T-cell (primary cell): ENCODE results near the gene MAP3K2. TPM values are rescaled to one million over a fixed set of nuclear protein-coding genes. Genes with fewer than 3 reads are reported as not detected.

Experiments used
- ATAC-seq, 4 experiments: fragments of 200-7000 bp in 3 of 4; fragments of 150-1000 bp in 1 of 4; cut with Tn5 transposase; replicated peaks in 1 of 4; 1 replicate in 3 of 4; 2 replicates in 1 of 4; pipeline ENCODE4 v1.10.0; 2021; ENCODE audit warnings: moderate library complexity in 3 of 4, mild to moderate bottlenecking in 2 of 4, moderate number of reproducible peaks in 1 of 4
- CTCF ChIA-PET, 2 donors: fragments of 300-600 bp; sonication (Branson Sonifier 250); formaldehyde crosslinking; loops; one replicate each; lab custom pipeline; 2022; ENCODE audit warnings: antibody characterized with exemption in 2 of 2; lab: Charles Lee
- POLR2A ChIA-PET, 2 donors: fragments of 300-600 bp; sonication (Branson Sonifier 250); formaldehyde crosslinking; loops; one replicate each; lab custom pipeline; 2022; ENCODE audit warnings: antibody characterized with exemption in 2 of 2; lab: Charles Lee
- DNase-seq, 35 experiments: peaks; one replicate each; pipeline versions ENCODE4 v3.0.0 to v3.0.0-alpha.2; 2013 to 2023
- H3K27ac ChIP-seq: one replicate; pipeline ENCODE4 v1.5.1; 2013; ENCODE audit warnings: low read length
- H3K27me3 ChIP-seq, 2 experiments: replicated peaks in 1 of 2; 1 replicate in 1 of 2; 2 replicates in 1 of 2; pipeline versions ENCODE4 v1.6.1 to v1.7.0; 2013; ENCODE audit warnings: low read length in 1 of 2, mixed read lengths in 1 of 2; ENCODE audit not compliant: control insufficient read depth in 2 of 2, insufficient read depth in 2 of 2; ENCODE audit errors: extremely low read depth in 1 of 2
- H3K36me3 ChIP-seq, 2 donors: 1 replicate in 1 of 2; 2 replicates in 1 of 2; pipeline versions ENCODE4 v1.6.1 to v1.7.0; 2013; ENCODE audit warnings: low read length in 1 of 2; ENCODE audit not compliant: control insufficient read depth in 2 of 2, insufficient read depth in 1 of 2; ENCODE audit errors: extremely low read depth in 1 of 2
- H3K4me1 ChIP-seq, 2 experiments: 1 replicate in 1 of 2; 2 replicates in 1 of 2; pipeline versions ENCODE4 v1.6.1 to v1.7.0; 2013; ENCODE audit warnings: low read length in 2 of 2, mixed read lengths in 1 of 2; ENCODE audit not compliant: insufficient read depth in 2 of 2, control insufficient read depth in 1 of 2; ENCODE audit errors: extremely low read depth in 1 of 2
- H3K4me3 ChIP-seq, 2 donors: 1 replicate in 1 of 2; 2 replicates in 1 of 2; pipeline versions ENCODE4 v1.5.1 to v1.7.0; 2013; ENCODE audit warnings: mild to moderate bottlenecking in 2 of 2, low read length in 1 of 2, moderate library complexity in 1 of 2; ENCODE audit not compliant: control insufficient read depth in 1 of 2; ENCODE audit errors: extremely low read depth in 1 of 2
- H3K9me3 ChIP-seq: 2 replicates; pipeline ENCODE4 v1.7.0; 2013
- H3K27ac Mint-ChIP-seq, 2 donors: one replicate each; pipeline ENCODE4 v1.8.0; 2020 to 2021; ENCODE audit warnings: mild to moderate bottlenecking in 2 of 2, mixed read lengths in 2 of 2
- H3K27me3 Mint-ChIP-seq, 2 donors: one replicate each; pipeline ENCODE4 v1.8.0; 2021 to 2022; ENCODE audit warnings: mixed read lengths in 2 of 2
- H3K36me3 Mint-ChIP-seq: one replicate; pipeline ENCODE4 v1.8.0; 2021; ENCODE audit warnings: mixed read lengths
- H3K4me1 Mint-ChIP-seq, 3 donors: one replicate each; pipeline ENCODE4 v1.8.0; 2020 to 2022; ENCODE audit warnings: mixed read lengths in 3 of 3, mild to moderate bottlenecking in 1 of 3
- H3K4me3 Mint-ChIP-seq, 3 donors: one replicate each; pipeline ENCODE4 v1.8.0; 2020 to 2022; ENCODE audit warnings: mild to moderate bottlenecking in 3 of 3, mixed read lengths in 3 of 3, moderate library complexity in 3 of 3
- H3K9me3 Mint-ChIP-seq, 3 donors: one replicate each; pipeline ENCODE4 v1.8.0; 2020 to 2022; ENCODE audit warnings: mixed read lengths in 3 of 3
- WGBS: methylation state at CpG from one replicate; pipeline ENCODE4 v1.1.5; 2013; ENCODE audit warnings: missing lambda C conversion rate; ENCODE audit not compliant: insufficient coverage; 5-methylcytosine and 5-hydroxymethylcytosine counted together
- total RNA-seq, 35 experiments: library from RNA in 6 of 35; stranded (reverse) in 6 of 35; fragments of 120-200 nt in 1 of 35; gene quantifications; one replicate each; pipeline versions ENCODE4 v1.2.1 to v1.2.4 and lab custom pipeline; 2013 to 2026

Gene MAP3K2
- total RNA-seq, 5 donors from 2014 or later (not counting 1 experiment from before 2014, with no cell fraction given) = 81.6 to 89.1 (median 83.2) TPM

DNA sequence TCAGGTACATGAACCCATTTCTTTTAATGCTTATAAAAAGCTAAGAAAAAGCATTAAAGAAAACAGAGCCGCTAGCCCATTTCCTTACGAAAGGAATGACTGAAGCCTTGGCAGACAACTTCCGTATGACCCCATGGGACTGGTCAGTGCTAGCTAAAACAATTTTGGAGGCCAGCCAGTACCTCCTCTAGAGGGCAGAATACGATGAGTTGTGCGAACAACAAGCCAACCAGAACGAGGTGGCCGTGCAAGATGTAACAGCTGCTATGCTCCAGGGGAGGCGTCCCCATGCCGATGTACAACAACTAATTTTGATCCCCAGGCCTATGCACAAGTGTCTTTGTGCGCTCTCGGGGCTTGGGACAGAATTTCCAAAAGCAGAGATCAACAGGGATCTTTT lies 16.7 kb downstream of the MAP3K2 start:
- peaks cover 0 to 8% of the 10 kb centered on the region in 2 experiments for H3K4me1 ChIP-seq
- peaks cover 2% of the 10 kb centered on the region for H3K9me3 ChIP-seq
- peaks cover 0 to 5% of the 10 kb centered on the region in 2 donors for H3K36me3 ChIP-seq
- WGBS = 97% methylated on average over 7 of the region's 11 CpGs
- Mint-ChIP-seq H3K27me3 (no peaks in the 10 kb centered on the region), H3K4me3 (no peak overlapping the region), H3K9me3 (peaks cover 20 to 33% (median 24%) of the 10 kb centered on the region in 3 donors), H3K4me1 (peaks cover 48 to 61% (median 54%) of the 10 kb centered on the region in 3 donors), H3K27ac (no peak overlapping the region), H3K36me3 (peaks cover 50% of the 10 kb centered on the region)
- POLR2A ChIA-PET = no interaction called here
- no peak overlapping the region for H3K4me3 ChIP-seq
- H3K27me3 ChIP-seq = no peaks in the 10 kb centered on the region
- CTCF ChIA-PET = no interaction called here
- ATAC-seq = no peak
- no peak overlapping the region for H3K27ac ChIP-seq
- DNase-seq = no peak

DNA sequence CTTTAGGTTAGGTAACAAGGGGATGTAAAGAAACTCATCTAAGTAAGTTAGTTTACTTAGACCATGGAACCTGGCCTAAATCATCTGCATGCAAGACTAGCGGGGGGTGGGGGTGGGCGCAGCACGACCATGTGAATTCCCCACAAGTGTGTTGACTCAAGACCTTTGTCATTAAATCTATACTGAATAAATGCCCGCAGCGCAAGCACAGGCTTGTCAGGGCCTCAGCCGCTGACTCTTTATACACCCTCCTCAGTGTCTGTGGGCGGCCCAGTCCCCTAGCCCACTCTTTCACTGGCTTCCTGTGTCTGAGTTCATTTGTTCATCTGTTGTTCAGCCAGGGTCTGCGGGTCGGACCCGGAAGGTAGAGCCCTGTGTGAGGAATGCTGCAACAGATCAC lies 17.8 kb downstream of the MAP3K2 start:
- Mint-ChIP-seq H3K9me3 (peaks cover 15 to 28% (median 24%) of the 10 kb centered on the region in 3 donors), H3K4me3 (peak overlapping the region in 1 of 3 donors; percentile 16), H3K27ac (no peak overlapping the region), H3K36me3 (peaks cover 44% of the 10 kb centered on the region), H3K27me3 (no peaks in the 10 kb centered on the region), H3K4me1 (peaks cover 58 to 68% (median 60%) of the 10 kb centered on the region in 3 donors)
- ChIA-PET POLR2A (no interaction called here), CTCF (no interaction called here)
- DNase-seq (no peak), ATAC-seq (no peak)
- Histone ChIP-seq H3K4me3 (no peak overlapping the region), H3K27ac (no peak overlapping the region), H3K27me3 (no peaks in the 10 kb centered on the region), H3K4me1 (peaks cover 2 to 12% of the 10 kb centered on the region in 2 experiments), H3K36me3 (peaks cover 0 to 5% of the 10 kb centered on the region in 2 donors), H3K9me3 (peaks cover 2% of the 10 kb centered on the region)
- WGBS = 100% methylated on average over 3 of the region's 10 CpGs

- peak overlapping the region in 1 of 2 donors; percentile 75 for H3K27ac Mint-ChIP-seq
- Histone ChIP-seq H3K4me3 (no peak overlapping the region), H3K27ac (no peak overlapping the region), H3K9me3 (no peaks in the 10 kb centered on the region), H3K27me3 (no peaks in the 10 kb centered on the region), H3K36me3 (no peaks in the 10 kb centered on the region), H3K4me1 (peaks cover 4 to 15% of the 10 kb centered on the region in 2 experiments)
- peak in 1 of 35 experiments; percentile 12 for DNase-seq
- no peak overlapping the region for H3K4me3 Mint-ChIP-seq
- peaks cover 62 to 77% (median 70%) of the 10 kb centered on the region in 3 donors for H3K4me1 Mint-ChIP-seq
- 92% methylated on average over 2 of the region's 2 CpGs for WGBS
- H3K9me3 Mint-ChIP-seq = peaks cover 0 to 3% (median 2%) of the 10 kb centered on the region in 3 donors
- peaks cover 7% of the 10 kb centered on the region for H3K36me3 Mint-ChIP-seq
- ATAC-seq = peak; percentile 33 to 58 (median 49)
- no peaks in the 10 kb centered on the region for H3K27me3 Mint-ChIP-seq
- CTCF ChIA-PET = interaction anchor here (1.0 to 2.2 kb wide), 4 partner anchors 15 to 114 kb away, joined by 3 to 5 read pairs (median 4); no protein-coding TSS in a partner anchor
- POLR2A ChIA-PET = interaction anchor here (0.5 to 0.9 kb wide), 3 partner anchors 15 to 94 kb away, joined by 3 to 4 read pairs (median 4); no protein-coding TSS in a partner anchor
Observed at GRCh38 chr2:127365211-127365643, 22.5 kb downstream of the MAP3K2 start.

GRCh38 chr2:127362971-127363370 lies 24.8 kb downstream of the MAP3K2 start:
- Histone ChIP-seq H3K27me3 (no peaks in the 10 kb centered on the region), H3K4me3 (no peak overlapping the region), H3K9me3 (no peaks in the 10 kb centered on the region), H3K4me1 (peaks cover 4 to 15% of the 10 kb centered on the region in 2 experiments), H3K27ac (no peak overlapping the region), H3K36me3 (no peaks in the 10 kb centered on the region)
- H3K27ac Mint-ChIP-seq = no peak overlapping the region
- no peak overlapping the region for H3K4me3 Mint-ChIP-seq
- DNase-seq (no peak), ATAC-seq (no peak)
- ChIA-PET CTCF (no interaction called here), POLR2A (no interaction called here)
- H3K9me3 Mint-ChIP-seq = no peaks in the 10 kb centered on the region
- WGBS = no CpG with 5 or more reads among the region's 5 CpGs
- peaks cover 74 to 87% (median 80%) of the 10 kb centered on the region in 3 donors for H3K4me1 Mint-ChIP-seq
- H3K36me3 Mint-ChIP-seq = peaks cover 5% of the 10 kb centered on the region
- no peaks in the 10 kb centered on the region for H3K27me3 Mint-ChIP-seq

DNA sequence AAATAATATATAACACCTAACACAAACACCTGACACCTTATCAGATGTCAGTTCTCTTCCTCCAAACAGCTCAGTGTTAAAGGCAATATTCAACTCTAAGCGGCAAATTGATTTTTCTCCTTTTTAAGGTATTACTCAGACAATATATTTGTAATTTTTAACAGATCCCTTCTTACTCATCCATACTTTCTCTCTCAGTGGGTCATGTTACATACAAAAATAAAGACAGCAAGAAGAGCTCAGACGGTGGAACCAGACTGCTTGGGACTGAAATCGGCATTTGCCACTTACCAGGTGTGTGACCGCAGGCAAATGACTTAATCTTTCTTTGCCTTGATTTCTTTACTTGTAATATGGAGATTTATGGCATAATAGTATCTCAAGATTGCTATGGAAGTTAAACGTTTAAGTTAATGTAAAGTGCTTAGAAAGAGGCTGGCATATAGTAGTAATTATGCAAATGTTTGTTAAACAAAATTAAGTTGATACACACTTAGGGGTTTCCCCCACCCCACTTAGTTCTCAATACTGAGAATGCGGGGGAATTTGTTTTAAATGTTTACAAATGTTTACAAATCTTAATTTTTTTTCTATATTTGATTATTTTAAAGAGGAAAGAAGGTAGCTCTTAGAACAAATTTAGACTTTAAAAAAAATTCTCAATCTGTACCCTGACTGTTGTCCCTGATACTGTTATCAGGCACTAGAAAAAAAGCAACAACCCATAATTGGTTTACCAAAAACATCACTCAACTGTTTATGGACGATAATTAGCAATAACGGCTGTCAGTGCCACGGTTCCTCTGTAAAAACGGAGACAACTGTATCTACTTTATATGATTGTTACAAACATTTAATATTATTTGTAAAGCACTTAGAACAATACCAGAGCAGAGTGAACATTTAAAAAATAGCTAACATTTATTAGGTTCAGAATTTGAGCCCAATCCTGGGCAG lies 25.6 kb downstream of the MAP3K2 start:
- POLR2A ChIA-PET = interaction anchor here in 1 of 2 donors (0.6 kb wide), 1 partner anchor 12 kb away, joined by 7 read pairs; no protein-coding TSS in a partner anchor
- peaks cover 74 to 85% (median 80%) of the 10 kb centered on the region in 3 donors for H3K4me1 Mint-ChIP-seq
- Histone ChIP-seq H3K4me3 (no peak overlapping the region), H3K9me3 (no peaks in the 10 kb centered on the region), H3K27me3 (no peaks in the 10 kb centered on the region), H3K4me1 (peaks cover 4 to 8% of the 10 kb centered on the region in 2 experiments), H3K27ac (no peak overlapping the region), H3K36me3 (no peaks in the 10 kb centered on the region)
- no peaks in the 10 kb centered on the region for H3K9me3 Mint-ChIP-seq
- H3K27ac Mint-ChIP-seq = no peak overlapping the region
- no peak overlapping the region for H3K4me3 Mint-ChIP-seq
- H3K36me3 Mint-ChIP-seq = peaks cover 5% of the 10 kb centered on the region
- no peak for ATAC-seq
- CTCF ChIA-PET = interaction anchor here in 1 of 2 donors (0.8 kb wide), 1 partner anchor 62 kb away, joined by 4 read pairs; no protein-coding TSS in a partner anchor
- H3K27me3 Mint-ChIP-seq = no peaks in the 10 kb centered on the region
- no peak for DNase-seq
- WGBS = 89% methylated on average over 3 of the region's 10 CpGs

GRCh38 chr2:127360242-127360641 lies 27.5 kb downstream of the MAP3K2 start:
- ChIA-PET POLR2A (no interaction called here), CTCF (no interaction called here)
- Histone ChIP-seq H3K36me3 (no peaks in the 10 kb centered on the region), H3K4me3 (no peak overlapping the region), H3K9me3 (no peaks in the 10 kb centered on the region), H3K27me3 (no peaks in the 10 kb centered on the region), H3K4me1 (peaks cover 2 to 4% of the 10 kb centered on the region in 2 experiments), H3K27ac (no peak overlapping the region)
- Mint-ChIP-seq H3K4me3 (no peak overlapping the region), H3K36me3 (peaks cover 5% of the 10 kb centered on the region), H3K9me3 (no peaks in the 10 kb centered on the region), H3K4me1 (peaks cover 72 to 84% (median 76%) of the 10 kb centered on the region in 3 donors), H3K27me3 (no peaks in the 10 kb centered on the region), H3K27ac (peak overlapping the region; percentile 24 to 28)
- ATAC-seq (no peak), DNase-seq (no peak)
- WGBS = no CpG with 5 or more reads among the region's 2 CpGs
